NT2/D1 (cell line): ENCODE measurements around the gene ZNF440.
"Not testable (repeated sequence)": the region's sequence is repeated elsewhere in the genome, so short reads cannot be mapped to it uniquely, and the experiment has no call there.

Experiments
- SUZ12 ChIP-seq: IDR thresholded peaks from 2 replicates; pipeline ENCODE4 v1.6.1; 2011; ENCODE audit not compliant: insufficient read length, insufficient read depth; ENCODE audit errors: extremely low read depth
- YY1 ChIP-seq: IDR thresholded peaks from 2 replicates; pipeline ENCODE4 v1.6.1; 2011; ENCODE audit not compliant: insufficient read length, insufficient read depth
- ZNF274 ChIP-seq: IDR thresholded peaks from 2 replicates; pipeline ENCODE4 v1.6.1; 2011; ENCODE audit warnings: mild to moderate bottlenecking, low read depth, low read length

DNA sequence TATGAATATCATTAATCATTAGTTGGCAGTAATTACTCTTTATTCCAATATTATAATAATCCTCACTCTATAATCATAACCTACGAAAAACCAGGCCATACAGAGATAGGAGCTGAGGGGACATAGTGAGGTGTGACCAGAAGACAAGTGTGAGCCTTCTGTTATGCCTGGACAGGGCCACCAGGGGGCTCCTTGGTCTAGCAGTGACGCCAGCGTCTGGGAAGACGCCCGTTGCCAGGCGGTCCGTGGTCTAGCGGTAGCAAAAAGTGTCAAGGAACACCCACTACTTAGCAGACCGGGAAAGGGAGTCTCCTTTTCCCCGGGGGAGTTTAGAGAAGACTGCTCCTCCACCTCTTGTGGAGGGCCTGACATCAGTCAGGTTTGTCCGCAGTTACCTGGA lies 42.6 kb upstream of the ZNF440 start:
- TF ChIP-seq YY1, ZNF274, SUZ12: not testable (repeated sequence)
